ENCODE results near the gene CYP2A6. TPM values are rescaled to one million over a fixed set of nuclear protein-coding genes. Genes with fewer than 3 reads are reported as not detected.

Gene CYP2A6
- total RNA-seq, result not detected in 2 replicates

GRCh38 chr19:40850277-40850676 lies at the start of gene CYP2A6:
Gene CYP2A6 (minus strand): TSS chr19:40850447. CDS start chr19:40850426, 21 bp downstream.

GRCh38 chr19:40882062-40882461 lies 31.8 kb upstream of the CYP2A6 start, which contains the start of gene CYP2A7:
Gene CYP2A7 (minus strand): TSS chr19:40882231. CDS start chr19:40882210, 21 bp downstream.

GRCh38 chr19:40798683-40799557 lies 51.3 kb downstream of the CYP2A6 start, which contains the start of gene EGLN2:
Gene EGLN2 (plus strand): TSS chr19:40799191. CDS start chr19:40800573, 1,382 bp downstream.

Other genes starting within 250 kb of the CYP2A6 start
- gene LTBP4, start 249.1 kb downstream of the CYP2A6 start, total RNA-seq, result 11.6 and 13.3 TPM in 2 replicates
- 28.9 and 32.9 TPM in 2 replicates for gene NUMBL, start 159.8 kb downstream of the CYP2A6 start, total RNA-seq
- gene COQ8B, start 133.6 kb downstream of the CYP2A6 start, total RNA-seq, result 19.0 and 21.5 TPM in 2 replicates
- gene ITPKC, start 133.3 kb downstream of the CYP2A6 start, total RNA-seq, result 15.2 and 19.9 TPM in 2 replicates
- 1.3 and 1.9 TPM in 2 replicates for gene ACTMAP, start 100.0 kb downstream of the CYP2A6 start, total RNA-seq
- 42.2 and 59.0 TPM in 2 replicates for gene SNRPA, start 99.2 kb downstream of the CYP2A6 start, total RNA-seq
- gene MIA, start 74.9 kb downstream of the CYP2A6 start, total RNA-seq, result not detected in 2 replicates
- 10.0 and 13.3 TPM in 2 replicates for gene RAB4B, start 72.2 kb downstream of the CYP2A6 start, total RNA-seq
- gene EGLN2, start 51.3 kb downstream of the CYP2A6 start, total RNA-seq, result 63.2 and 74.7 TPM in 2 replicates
- gene CYP2A7, start 31.8 kb upstream of the CYP2A6 start, total RNA-seq, result not detected in 2 replicates
- gene CYP2B6, start 140.8 kb upstream of the CYP2A6 start, total RNA-seq, result not detected in 2 replicates
- not detected in 2 replicates for gene CYP2A13, start 238.0 kb upstream of the CYP2A6 start, total RNA-seq

Data from thoracic aorta endothelial cell (primary cell).